Ishikawa (cell line): ENCODE measurements around the gene RAB11FIP4.

Experiments
- CEBPB ChIP-seq: IDR thresholded peaks from 2 replicates; pipeline ENCODE4 v1.6.1; 2012
- CREB1 ChIP-seq: IDR thresholded peaks from 2 replicates; pipeline ENCODE4 v1.6.1; 2012; ENCODE audit warnings: low read depth
- EGR1 ChIP-seq: IDR thresholded peaks from 2 replicates; pipeline ENCODE4 v1.6.1; 2012
- EP300 ChIP-seq: IDR thresholded peaks from 2 replicates; pipeline ENCODE4 v1.6.1; 2012; ENCODE audit warnings: borderline replicate concordance
- NFIC ChIP-seq: IDR thresholded peaks from 2 replicates; pipeline ENCODE4 v1.6.1; 2012
- RAD21 ChIP-seq: IDR thresholded peaks from 2 replicates; pipeline ENCODE4 v1.6.1; 2012; ENCODE audit warnings: low read depth
- TAF1 ChIP-seq: IDR thresholded peaks from 2 replicates; pipeline ENCODE4 v1.6.1; 2012; ENCODE audit warnings: low read depth, mild to moderate bottlenecking
- TCF12 ChIP-seq: IDR thresholded peaks from 2 replicates; pipeline ENCODE4 v1.6.1; 2012; ENCODE audit warnings: low read depth
- TF ChIP-seq, protein P1 (sequence below): IDR thresholded peaks from 2 replicates; pipeline ENCODE4 v1.6.1; 2012; ENCODE audit warnings: low read depth, mild to moderate bottlenecking
- TF ChIP-seq, protein P2 (sequence below): IDR thresholded peaks from 2 replicates; pipeline ENCODE4 v1.6.1; 2012

DNA sequence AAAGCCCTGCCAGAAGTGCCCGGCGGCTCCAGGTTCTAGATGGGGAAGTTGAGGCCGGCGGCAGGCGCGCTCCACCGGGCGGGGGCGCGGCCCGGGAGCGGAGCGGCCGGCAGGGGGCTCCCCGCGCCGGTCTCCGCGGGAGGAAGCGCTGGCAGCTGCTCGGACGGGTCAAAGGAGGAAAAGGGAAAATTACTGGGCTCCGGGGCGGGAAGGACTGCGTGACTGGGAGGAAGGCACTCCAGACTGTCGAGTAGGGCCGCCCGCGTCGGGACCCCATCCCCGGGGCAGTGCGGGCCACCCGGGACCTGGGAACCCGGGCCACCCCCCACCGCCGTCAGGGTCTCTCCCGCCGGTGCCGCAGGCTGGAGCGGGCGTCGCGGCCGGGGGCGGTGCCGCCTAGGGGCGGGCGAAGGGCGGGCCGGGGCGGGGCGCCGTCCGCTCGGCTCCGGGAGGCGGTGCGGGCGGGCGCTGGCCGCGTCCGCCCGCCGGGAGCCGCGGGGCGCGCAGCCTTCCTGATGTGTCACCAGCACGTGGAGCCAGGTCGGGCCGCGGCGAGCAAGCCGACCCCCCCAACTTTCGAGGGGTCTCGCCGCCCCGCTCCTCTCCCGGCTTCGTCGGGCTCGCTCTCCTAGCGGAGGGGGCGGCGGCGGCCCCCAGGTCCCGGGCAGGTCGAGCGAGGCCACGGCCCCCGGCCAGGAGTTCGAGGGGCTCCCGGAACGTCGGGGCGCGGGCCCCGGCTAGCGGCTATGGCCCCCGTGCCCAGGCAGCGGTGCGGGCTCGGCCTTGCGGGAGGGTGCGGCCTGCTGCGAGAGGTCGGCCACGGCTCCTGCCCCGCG lies 167.5 kb downstream of the RAB11FIP4 start:
- TF ChIP-seq EP300 (no peak; the same call in 1 of the 2 replicates), CEBPB (no peak), RAD21 (peak; percentile 75), TCF12 (no peak), EGR1 (no peak), NFIC (no peak), TAF1 (no peak; the same call in 1 of the 2 replicates), CREB1 (no peak)
- TF ChIP-seq, protein P1, sequence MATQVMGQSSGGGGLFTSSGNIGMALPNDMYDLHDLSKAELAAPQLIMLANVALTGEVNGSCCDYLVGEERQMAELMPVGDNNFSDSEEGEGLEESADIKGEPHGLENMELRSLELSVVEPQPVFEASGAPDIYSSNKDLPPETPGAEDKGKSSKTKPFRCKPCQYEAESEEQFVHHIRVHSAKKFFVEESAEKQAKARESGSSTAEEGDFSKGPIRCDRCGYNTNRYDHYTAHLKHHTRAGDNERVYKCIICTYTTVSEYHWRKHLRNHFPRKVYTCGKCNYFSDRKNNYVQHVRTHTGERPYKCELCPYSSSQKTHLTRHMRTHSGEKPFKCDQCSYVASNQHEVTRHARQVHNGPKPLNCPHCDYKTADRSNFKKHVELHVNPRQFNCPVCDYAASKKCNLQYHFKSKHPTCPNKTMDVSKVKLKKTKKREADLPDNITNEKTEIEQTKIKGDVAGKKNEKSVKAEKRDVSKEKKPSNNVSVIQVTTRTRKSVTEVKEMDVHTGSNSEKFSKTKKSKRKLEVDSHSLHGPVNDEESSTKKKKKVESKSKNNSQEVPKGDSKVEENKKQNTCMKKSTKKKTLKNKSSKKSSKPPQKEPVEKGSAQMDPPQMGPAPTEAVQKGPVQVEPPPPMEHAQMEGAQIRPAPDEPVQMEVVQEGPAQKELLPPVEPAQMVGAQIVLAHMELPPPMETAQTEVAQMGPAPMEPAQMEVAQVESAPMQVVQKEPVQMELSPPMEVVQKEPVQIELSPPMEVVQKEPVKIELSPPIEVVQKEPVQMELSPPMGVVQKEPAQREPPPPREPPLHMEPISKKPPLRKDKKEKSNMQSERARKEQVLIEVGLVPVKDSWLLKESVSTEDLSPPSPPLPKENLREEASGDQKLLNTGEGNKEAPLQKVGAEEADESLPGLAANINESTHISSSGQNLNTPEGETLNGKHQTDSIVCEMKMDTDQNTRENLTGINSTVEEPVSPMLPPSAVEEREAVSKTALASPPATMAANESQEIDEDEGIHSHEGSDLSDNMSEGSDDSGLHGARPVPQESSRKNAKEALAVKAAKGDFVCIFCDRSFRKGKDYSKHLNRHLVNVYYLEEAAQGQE = no peak
- TF ChIP-seq, protein P2, sequence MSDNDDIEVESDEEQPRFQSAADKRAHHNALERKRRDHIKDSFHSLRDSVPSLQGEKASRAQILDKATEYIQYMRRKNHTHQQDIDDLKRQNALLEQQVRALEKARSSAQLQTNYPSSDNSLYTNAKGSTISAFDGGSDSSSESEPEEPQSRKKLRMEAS = peak; percentile 99
